Ectodermal cell (in vitro differentiated cells): ENCODE data around the gene NFE2L2.

Experiments
- H3K27ac ChIP-seq: 2 replicates; pipeline ENCODE4 v1.7.0; 2013; ENCODE audit warnings: mild to moderate bottlenecking, low read depth, low read length; ENCODE audit not compliant: insufficient read depth, poor library complexity, severe bottlenecking
- H3K27me3 ChIP-seq: 2 replicates; pipeline ENCODE4 v1.7.0; 2013; ENCODE audit warnings: mild to moderate bottlenecking, low read length; ENCODE audit not compliant: insufficient read depth, control insufficient read depth, poor library complexity, severe bottlenecking
- H3K36me3 ChIP-seq: one replicate; pipeline ENCODE4 v1.7.0; 2013; ENCODE audit warnings: low read length; ENCODE audit not compliant: control insufficient read depth, insufficient read depth
- H3K4me1 ChIP-seq: one replicate; pipeline ENCODE4 v1.7.0; 2013; ENCODE audit warnings: low read length; ENCODE audit not compliant: control insufficient read depth, insufficient read depth
- H3K4me3 ChIP-seq: 2 replicates; pipeline ENCODE4 v1.7.0; 2013; ENCODE audit warnings: low read depth, low read length, control low read depth; ENCODE audit not compliant: insufficient read depth
- H3K9me3 ChIP-seq: 2 replicates; pipeline ENCODE4 v1.7.0; 2013; ENCODE audit warnings: mild to moderate bottlenecking, low read length, moderate library complexity; ENCODE audit not compliant: control insufficient read depth
- WGBS, 2 experiments: methylation state at CpG; one replicate each; pipeline ENCODE4 v1.1.7; 2013; ENCODE audit warnings: missing lambda C conversion rate in 2 of 2; 5-methylcytosine and 5-hydroxymethylcytosine counted together

The NFE2L2 gene

DNA sequence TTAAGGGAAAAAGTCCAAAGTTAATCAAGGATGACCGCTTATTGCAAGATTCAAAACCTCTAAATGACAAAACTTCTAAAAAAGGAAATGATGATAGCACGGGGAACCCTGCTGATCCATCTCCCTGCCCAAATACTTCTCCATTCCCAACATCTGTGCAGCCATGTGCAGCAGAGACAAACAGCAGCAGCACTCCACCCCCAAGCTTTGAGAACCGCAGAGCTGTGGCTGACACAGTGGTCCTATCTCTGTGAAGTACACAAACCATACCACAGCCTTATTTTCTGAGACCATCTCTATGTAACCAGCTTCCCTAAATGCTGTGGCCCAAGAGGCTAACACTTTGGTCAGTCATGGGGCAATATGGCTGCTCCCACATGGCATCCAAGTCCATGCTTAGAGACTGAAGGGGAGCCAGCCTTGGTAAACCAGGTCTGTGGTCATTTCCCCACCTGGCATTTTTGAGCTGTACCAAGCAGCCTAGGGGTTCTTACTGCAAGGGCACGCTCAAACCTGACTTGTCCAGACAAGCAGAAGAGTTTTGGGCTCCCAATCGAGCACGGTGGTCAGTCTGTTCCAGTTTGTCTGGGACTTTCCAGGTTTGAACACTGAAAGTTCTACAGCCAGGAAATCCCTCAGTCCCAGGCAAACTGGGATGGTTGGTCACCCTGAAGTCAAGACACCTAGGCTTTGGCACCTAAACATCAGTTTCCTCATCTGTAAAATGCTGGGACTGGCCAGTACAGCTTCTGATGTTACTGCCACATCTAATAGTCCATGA is 17.1 kb upstream of the NFE2L2 start:
- Histone ChIP-seq H3K9me3 (no peaks in the 10 kb centered on the region), H3K4me3 (no peak overlapping the region), H3K36me3 (no peaks in the 10 kb centered on the region), H3K27me3 (no peaks in the 10 kb centered on the region), H3K27ac (no peak overlapping the region), H3K4me1 (no peaks in the 10 kb centered on the region)
- WGBS, 2 experiments, result 93% methylated on average over 6 of the region's 6 CpGs

GRCh38 chr2:177279847-177280246 is 15.3 kb upstream of the NFE2L2 start:
- H3K27ac ChIP-seq, result no peak overlapping the region

DNA sequence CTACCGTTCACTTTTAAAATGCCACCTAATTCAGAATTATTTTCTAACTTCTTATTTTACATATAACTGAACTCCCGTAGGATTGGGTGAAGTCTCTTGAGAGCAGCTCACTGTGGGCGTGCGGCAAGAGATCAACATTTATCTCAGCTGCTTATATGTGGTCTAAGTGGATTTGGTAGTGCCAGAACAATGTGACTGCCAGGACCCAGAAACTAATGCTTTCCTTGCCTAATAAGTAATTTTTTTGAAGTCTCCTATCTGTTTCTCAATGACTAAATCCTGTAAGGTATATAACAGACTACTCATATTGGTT is 11.2 kb upstream of the NFE2L2 start:
- no peak overlapping the region for H3K4me3 ChIP-seq
- 92 to 96% methylated on average over 3 to 4 of the region's 4 CpGs for WGBS, 2 experiments
- no peaks in the 10 kb centered on the region for H3K4me1 ChIP-seq

More at GRCh38 chr2:177279847-177280246, 15.3 kb upstream of the NFE2L2 start:
- Histone ChIP-seq H3K27me3 (no peaks in the 10 kb centered on the region), H3K4me3 (no peak overlapping the region), H3K9me3 (no peaks in the 10 kb centered on the region), H3K4me1 (no peaks in the 10 kb centered on the region), H3K36me3 (no peaks in the 10 kb centered on the region)
- WGBS, 2 experiments, result 94 to 96% methylated on average over 2 of the region's 2 CpGs

GRCh38 chr2:177275040-177275742 is 10.7 kb upstream of the NFE2L2 start:
- no peak overlapping the region for H3K27ac ChIP-seq
- WGBS, 2 experiments, result 90 to 97% methylated on average over 2 to 4 of the region's 5 CpGs

More for the DNA sequence above, 11.2 kb upstream of the NFE2L2 start:
- Histone ChIP-seq H3K27me3 (no peaks in the 10 kb centered on the region), H3K36me3 (no peaks in the 10 kb centered on the region), H3K9me3 (no peaks in the 10 kb centered on the region), H3K27ac (no peak overlapping the region)

DNA sequence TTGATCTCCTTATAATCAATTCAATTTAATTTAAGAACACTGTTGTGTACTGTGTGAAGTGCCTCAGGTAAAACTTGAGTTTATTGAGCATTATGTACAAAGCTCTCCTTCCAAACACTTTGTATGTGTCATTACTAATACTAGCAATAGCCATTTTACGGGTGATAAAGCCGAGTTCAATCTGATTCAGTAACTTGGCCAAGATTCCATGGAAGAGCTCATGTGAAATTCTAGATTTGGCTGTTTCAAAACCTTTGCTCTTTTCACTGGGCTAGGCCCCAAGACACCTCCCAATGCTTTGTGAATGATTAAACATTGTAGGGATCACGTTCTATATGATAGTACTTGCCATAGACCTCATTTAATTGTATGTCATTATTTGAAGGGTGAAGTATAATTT is 8.9 kb upstream of the NFE2L2 start:
- no peaks in the 10 kb centered on the region for H3K27me3 ChIP-seq
- H3K9me3 ChIP-seq, result no peaks in the 10 kb centered on the region
- no peaks in the 10 kb centered on the region for H3K36me3 ChIP-seq
- H3K4me1 ChIP-seq, result no peaks in the 10 kb centered on the region
- WGBS, 2 experiments, result 89 to 95% methylated on average over 2 to 3 of the region's 3 CpGs
- H3K27ac ChIP-seq, result no peak overlapping the region
- no peak overlapping the region for H3K4me3 ChIP-seq

More at GRCh38 chr2:177275040-177275742, 10.7 kb upstream of the NFE2L2 start:
- Histone ChIP-seq H3K27me3 (no peaks in the 10 kb centered on the region), H3K9me3 (no peaks in the 10 kb centered on the region), H3K4me1 (no peaks in the 10 kb centered on the region), H3K4me3 (no peak overlapping the region), H3K36me3 (no peaks in the 10 kb centered on the region)

GRCh38 chr2:177272765-177273164 is 8.2 kb upstream of the NFE2L2 start:
- Histone ChIP-seq H3K4me3 (no peak overlapping the region), H3K27me3 (no peaks in the 10 kb centered on the region), H3K27ac (no peak overlapping the region), H3K9me3 (no peaks in the 10 kb centered on the region), H3K4me1 (no peaks in the 10 kb centered on the region), H3K36me3 (no peaks in the 10 kb centered on the region)
- 56 to 78% methylated on average over 2 of the region's 2 CpGs for WGBS, 2 experiments

DNA sequence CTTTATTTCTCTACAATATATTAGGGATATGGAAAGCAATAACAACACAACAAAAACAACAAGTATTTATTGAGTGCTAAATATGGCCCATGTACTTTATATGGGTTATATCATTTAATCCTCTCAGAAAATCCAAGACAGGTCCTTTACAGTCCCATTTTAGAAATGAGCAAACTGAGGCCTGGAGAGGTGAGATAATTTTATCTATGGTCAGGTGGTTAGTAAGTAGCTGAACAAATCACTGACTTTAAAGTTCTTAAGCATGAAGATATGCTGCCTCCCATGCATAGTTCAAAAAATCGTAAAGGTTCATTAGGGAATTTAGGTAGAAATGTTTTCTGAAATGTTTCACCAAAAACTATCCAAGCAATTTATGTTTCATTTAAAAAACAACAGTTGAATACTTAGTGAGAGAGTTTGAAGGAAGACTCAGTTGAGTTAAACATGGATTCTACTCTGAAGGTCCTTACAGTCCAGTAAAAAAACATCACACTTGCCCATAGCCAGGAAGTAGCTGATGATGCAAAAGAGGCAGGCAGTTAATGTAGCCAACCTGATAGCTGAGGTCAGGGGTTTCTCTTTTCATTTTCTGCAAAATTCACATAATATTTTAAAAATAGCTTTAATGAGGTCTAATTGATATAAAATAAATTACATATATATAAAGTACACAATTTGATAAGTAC is 7.6 kb upstream of the NFE2L2 start:
- no peaks in the 10 kb centered on the region for H3K27me3 ChIP-seq

GRCh38 chr2:177270531-177270930 is 6.0 kb upstream of the NFE2L2 start:
- Histone ChIP-seq H3K4me1 (peaks cover 3% of the 10 kb centered on the region), H3K9me3 (no peaks in the 10 kb centered on the region), H3K36me3 (no peaks in the 10 kb centered on the region), H3K27me3 (no peaks in the 10 kb centered on the region), H3K27ac (no peak overlapping the region), H3K4me3 (no peak overlapping the region)
- 92% methylated on average over 4 of the region's 4 CpGs for WGBS, 2 experiments

More for the DNA sequence above, 7.6 kb upstream of the NFE2L2 start:
- H3K36me3 ChIP-seq, result no peaks in the 10 kb centered on the region
- no peak overlapping the region for H3K4me3 ChIP-seq
- 88 to 100% methylated on average over 1 of the region's 1 CpG for WGBS, 2 experiments
- H3K27ac ChIP-seq, result no peak overlapping the region
- no peaks in the 10 kb centered on the region for H3K9me3 ChIP-seq
- no peaks in the 10 kb centered on the region for H3K4me1 ChIP-seq

- no peaks in the 10 kb centered on the region for H3K9me3 ChIP-seq
- no peaks in the 10 kb centered on the region for H3K36me3 ChIP-seq
- no peak overlapping the region for H3K27ac ChIP-seq
- peaks cover 3% of the 10 kb centered on the region for H3K4me1 ChIP-seq
- H3K27me3 ChIP-seq, result no peaks in the 10 kb centered on the region
- 87 to 93% methylated on average over 3 to 7 of the region's 7 CpGs for WGBS, 2 experiments
- no peak overlapping the region for H3K4me3 ChIP-seq
Observed at GRCh38 chr2:177268901-177269300, 4.4 kb upstream of the NFE2L2 start.

DNA sequence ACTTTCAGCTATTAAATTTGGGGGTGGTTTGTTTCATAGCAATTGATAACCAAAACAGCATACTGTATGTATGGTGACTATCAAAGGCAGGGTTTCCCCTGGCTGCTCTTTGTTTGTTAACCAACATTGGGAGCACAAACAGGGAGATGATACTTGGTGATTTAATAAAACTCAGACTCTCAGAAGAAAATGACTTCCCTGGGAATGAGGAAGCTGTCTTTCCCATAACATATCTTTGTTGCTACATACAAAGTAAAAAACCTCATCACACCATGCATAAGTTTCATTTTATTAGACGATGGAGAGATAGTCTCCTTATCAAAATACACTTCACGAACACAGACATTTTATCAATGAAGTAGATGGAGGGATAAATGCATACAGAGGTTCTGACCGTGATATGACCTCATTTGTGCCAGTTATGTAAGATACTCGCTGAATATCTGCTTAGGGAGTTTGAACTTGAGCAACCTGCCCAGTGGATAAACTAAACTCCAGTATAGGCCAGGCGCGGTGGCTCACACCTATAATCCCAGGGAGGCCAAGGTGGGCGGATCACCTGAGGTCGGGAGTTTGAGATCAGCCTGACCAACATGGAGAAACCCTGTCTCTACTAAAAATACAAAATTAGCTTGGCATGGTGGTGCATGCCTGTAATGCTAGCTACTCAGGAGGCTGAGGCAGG is 3.8 kb upstream of the NFE2L2 start:
- Histone ChIP-seq H3K27ac (no peak overlapping the region), H3K36me3 (no peaks in the 10 kb centered on the region), H3K9me3 (no peaks in the 10 kb centered on the region), H3K4me1 (peaks cover 3% of the 10 kb centered on the region), H3K27me3 (no peaks in the 10 kb centered on the region), H3K4me3 (no peak overlapping the region)
- 92 to 97% methylated on average over 6 to 7 of the region's 8 CpGs for WGBS, 2 experiments
